ENCODE data around the gene ANKRD34A.

DNA sequence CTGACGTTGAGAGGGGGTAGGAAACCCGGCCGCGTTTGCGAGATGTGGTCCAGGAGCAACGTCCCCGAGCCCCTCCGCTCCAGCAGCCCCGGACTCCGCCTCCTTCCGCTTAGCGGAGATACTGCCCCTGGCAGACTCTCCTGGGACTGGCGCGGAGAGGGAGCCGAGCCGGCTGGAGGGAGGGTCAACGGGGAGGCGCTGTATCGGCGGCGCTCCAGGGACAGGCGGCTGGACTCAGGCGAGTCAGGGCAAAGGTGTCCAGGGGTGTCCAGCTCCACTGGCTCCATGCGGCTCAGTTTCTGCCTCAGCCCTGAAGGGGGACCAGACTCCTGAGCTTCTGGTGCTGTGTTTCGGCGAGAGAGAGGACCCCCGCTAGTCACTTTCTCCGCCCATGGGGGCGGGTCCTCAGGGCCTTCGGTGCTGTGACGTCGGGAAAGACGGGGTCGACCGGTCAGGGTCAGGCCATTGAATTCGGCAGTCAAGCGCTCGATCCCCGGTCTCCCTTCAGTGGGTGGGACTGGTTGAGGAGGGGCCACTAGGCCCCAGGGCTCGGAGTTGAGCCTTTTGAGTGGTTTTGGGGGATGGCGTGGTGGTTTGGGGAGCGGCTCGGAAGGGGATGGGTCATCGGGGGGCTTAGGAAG, 3.8 kb downstream of the ANKRD34A start:
- TF ChIP-seq, protein P1, sequence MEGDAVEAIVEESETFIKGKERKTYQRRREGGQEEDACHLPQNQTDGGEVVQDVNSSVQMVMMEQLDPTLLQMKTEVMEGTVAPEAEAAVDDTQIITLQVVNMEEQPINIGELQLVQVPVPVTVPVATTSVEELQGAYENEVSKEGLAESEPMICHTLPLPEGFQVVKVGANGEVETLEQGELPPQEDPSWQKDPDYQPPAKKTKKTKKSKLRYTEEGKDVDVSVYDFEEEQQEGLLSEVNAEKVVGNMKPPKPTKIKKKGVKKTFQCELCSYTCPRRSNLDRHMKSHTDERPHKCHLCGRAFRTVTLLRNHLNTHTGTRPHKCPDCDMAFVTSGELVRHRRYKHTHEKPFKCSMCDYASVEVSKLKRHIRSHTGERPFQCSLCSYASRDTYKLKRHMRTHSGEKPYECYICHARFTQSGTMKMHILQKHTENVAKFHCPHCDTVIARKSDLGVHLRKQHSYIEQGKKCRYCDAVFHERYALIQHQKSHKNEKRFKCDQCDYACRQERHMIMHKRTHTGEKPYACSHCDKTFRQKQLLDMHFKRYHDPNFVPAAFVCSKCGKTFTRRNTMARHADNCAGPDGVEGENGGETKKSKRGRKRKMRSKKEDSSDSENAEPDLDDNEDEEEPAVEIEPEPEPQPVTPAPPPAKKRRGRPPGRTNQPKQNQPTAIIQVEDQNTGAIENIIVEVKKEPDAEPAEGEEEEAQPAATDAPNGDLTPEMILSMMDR (conservative IDR thresholded peaks at IDR 0.05; ENCODE audit: low read depth, low read length): no peak
- TF ChIP-seq RFX5 (IDR thresholded peaks at IDR 0.05; ENCODE audit: low read depth, low read length): no peak
- TF ChIP-seq, protein P2, sequence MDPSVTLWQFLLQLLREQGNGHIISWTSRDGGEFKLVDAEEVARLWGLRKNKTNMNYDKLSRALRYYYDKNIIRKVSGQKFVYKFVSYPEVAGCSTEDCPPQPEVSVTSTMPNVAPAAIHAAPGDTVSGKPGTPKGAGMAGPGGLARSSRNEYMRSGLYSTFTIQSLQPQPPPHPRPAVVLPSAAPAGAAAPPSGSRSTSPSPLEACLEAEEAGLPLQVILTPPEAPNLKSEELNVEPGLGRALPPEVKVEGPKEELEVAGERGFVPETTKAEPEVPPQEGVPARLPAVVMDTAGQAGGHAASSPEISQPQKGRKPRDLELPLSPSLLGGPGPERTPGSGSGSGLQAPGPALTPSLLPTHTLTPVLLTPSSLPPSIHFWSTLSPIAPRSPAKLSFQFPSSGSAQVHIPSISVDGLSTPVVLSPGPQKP (IDR thresholded peaks at IDR 0.05; ENCODE audit: borderline replicate concordance, low read depth, low read length): no peak

Data from IMR-90 (cell line).